NCI-H460 (cell line): ENCODE data around the gene CLHC1. TPM values are rescaled to one million over a fixed set of nuclear protein-coding genes. Genes with fewer than 3 reads are reported as not detected.

Experiments used
- DNase-seq: peaks from one replicate; pipeline ENCODE4 v3.0.0-alpha.2; 2016; ENCODE audit warnings: low read depth; ENCODE audit errors: extremely low read depth
- total RNA-seq: library from RNA; depleted of rRNA; stranded (reverse); fragments of >200 nt; shearing (Covaris generic); gene quantifications from 2 replicates; pipeline ENCODE4 v1.2.3, GENCODE V29; 2014

Gene CLHC1
- total RNA-seq, 1 experiment from 2014 or later: 10.8 TPM

- DNase-seq: no peak
Observed at GRCh38 chr2:55173438-55174054, 58.5 kb downstream of the CLHC1 start.

DNA sequence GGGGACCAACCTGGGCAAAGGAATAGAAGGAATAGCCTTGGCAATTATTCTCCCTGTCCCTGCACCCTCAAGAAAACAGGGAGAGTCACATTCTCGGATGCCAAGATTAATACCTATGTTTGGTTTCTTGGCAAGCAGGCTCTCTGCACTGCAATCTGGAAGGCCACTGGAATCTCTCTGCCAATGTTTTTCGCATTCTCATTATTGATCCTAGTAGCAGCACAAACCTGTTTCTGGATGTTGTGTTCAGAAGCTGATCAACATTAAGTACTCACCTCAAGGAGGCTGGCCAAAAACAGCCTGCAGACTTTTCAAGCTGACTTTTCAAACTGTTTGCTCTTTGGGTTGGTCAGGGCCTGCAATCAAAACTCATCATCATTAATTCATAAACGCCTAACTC is 62.2 kb downstream of the CLHC1 start:
- DNase-seq: no peak

- DNase-seq: no peak
Observed at GRCh38 chr2:55169359-55169758, 62.7 kb downstream of the CLHC1 start.

DNA sequence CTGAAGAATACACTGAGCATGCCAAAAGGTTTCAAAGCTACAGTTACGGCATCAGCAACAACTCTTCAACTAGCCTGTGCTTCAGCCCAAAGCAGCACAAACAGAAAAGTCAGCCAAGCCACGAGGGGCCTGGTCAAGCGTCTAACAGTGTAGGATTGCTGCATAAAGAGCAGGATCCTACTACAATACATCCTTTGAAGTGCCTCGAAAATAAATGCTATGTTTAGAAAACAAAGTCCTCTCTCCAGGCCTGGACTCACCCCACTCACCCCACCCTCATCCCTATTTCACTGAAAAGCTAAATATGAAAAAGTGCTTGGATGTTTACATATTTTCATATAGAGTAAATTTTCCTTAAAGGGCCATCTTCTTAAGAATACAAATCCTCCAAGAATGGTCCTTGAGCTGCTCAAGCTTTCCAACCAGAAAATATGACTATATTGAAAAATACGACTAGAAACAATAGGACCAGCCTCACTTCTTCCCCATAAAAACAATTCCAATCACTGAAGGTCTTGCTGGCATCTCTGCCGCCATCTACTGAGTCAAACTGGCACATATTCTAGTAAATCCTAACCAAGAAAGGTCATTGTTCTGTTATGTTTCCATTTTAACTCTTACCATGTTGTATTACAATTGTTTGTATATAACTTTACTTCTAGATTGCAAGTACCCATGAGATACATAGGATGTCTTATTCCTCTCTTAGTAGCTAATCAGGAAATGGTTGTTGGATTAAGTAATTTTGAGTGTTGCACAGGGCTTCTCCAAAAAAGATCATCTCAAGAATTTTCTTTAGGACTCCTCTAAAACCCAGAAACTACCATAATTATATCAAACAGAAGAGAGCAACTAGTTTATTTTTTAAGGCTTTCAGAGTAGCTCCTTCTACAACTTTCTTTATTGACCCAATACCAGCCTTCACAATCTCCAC is 63.6 kb downstream of the CLHC1 start:
- DNase-seq: peak; percentile 67

GRCh38 chr2:55165626-55166025 is 66.5 kb downstream of the CLHC1 start:
- no peak for DNase-seq

DNA sequence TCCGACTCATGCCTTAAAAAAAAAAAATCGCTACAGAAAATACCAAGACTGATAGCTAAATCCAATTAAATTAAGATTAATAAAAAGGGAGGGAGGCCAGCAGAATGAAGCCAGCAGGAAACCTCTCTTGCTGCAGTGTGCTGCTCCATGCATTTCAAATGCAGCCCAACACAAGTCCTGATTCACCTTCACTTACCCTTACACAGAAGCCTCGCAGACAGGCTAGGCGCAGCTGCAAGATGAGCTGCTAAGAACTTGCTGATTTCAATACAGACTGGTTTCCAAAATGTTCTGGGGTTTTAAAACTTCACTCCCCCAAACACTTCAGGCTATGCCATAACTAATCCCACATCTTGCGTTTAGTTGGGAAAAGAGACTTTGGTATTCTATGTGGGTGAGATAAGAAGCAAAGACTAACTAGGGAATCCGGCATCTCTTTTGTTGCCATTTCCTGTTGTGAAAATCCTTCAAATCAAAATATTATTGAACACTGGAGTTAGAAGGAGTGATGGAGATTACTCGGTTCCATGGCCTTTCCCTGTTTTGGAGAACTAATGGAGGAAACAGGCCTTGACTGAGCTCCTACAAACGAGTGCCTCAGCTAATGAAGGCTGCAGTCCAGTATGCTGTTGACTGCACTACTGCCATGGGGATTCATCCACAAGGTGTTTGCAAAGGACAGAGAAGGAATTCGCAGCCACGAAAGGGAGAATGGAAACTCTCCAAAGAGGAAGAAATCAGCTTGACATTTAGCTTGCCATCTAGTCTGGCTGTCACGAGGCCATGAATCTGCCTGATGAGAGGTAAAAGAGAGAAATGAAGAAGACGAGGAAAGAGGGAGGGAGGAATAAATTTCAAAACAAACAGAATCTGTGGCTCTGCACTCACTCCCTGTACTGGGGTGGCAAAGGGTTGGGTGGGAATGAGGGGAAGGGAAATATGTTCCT is 67.3 kb downstream of the CLHC1 start:
- DNase-seq: no peak

DNA sequence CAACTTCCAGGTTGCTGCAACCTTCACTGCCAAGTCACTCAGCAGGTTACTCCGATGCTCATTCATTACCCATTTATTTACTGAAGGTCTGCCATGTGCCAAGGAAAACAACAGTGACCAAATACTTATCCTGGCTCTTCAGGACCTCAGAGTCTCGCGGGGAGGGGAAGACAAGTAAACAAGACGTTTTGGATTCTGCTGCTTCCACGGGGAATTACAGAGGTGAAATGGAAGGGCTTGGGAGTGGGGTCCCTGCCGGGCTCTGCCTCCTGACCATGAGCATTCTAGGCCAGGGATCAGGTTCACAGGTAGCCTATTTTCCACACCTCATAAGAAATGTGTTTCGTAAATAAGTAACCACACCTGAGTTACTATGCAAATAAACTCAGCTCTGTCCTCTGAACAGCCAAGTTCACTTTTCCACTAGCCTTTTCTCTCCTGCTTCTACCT is 68.1 kb downstream of the CLHC1 start:
- no peak for DNase-seq

- DNase-seq: peak; percentile 21
Observed at GRCh38 chr2:55163274-55163721, 68.8 kb downstream of the CLHC1 start.

- no peak for DNase-seq
Observed at GRCh38 chr2:55162284-55163006, 69.6 kb downstream of the CLHC1 start.

- no peak for DNase-seq
Observed at GRCh38 chr2:55161295-55162210, 70.5 kb downstream of the CLHC1 start.

DNA sequence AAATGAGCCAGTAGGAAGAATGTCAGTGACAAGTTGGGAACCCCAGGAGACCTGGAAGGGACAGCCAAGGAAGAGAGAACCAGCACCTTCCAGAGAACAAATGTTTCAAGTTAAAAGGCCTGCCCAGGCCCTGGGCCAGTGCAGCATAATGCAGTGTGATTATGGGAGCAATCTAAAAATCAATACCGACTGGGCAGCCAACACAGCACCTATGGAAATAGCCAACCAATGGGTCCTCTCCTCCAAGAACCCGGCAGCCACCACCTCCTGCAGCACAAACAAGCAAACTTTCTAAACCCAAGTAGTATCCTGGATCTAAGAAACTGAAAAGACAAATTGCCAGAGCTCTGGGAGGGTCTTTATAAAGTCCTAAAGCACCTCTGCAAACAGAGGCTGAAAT is 71.7 kb downstream of the CLHC1 start:
- no peak for DNase-seq

DNA sequence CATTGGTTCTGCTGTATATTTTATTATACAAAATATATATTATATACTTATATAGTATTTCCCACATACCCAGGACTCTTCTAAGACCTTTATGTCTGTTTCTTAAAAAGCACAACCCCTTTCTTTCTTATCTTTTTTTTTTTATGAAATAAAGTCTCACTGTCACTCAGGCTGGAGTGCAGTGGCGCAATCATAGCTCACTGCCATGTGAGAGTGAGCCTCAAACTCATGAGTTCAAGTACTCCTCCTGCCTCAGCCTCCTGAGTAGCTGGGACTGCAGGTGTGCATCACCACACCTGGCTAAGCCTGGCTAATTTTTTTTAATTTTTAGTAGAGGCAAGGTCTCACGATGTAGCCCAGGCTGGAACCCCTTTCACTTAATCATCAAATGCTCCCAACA is 72.3 kb downstream of the CLHC1 start:
- no peak for DNase-seq

DNA sequence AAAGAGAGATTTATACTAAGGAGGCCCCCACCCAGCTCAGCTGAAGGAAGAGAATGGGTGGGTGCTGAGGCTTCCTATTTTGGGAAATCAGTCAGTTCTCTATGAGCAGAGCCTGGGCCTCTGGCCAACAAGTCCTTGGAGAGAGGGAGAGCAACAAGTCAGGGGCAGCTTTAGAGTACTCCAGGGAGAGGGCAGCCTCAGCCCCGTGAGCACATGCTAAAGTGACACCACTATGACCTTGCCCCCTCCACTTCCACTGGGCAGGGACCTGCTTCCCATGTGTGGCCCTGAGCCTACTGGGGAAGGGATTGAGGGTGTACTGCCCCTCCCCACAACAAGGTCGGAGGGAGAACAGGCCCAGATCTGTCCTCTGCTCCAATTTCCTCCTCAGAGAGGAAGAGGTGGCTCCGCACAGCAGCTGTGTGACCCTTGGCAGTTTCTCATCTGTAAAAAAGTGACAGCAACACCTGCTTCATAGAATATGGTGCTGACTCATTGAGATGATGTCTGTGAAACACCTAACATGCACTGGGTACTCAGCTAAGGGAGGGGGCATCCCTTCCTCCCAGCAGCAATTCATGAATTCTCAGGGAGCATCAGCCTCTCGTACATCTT is 72.9 kb downstream of the CLHC1 start:
- no peak for DNase-seq

DNA sequence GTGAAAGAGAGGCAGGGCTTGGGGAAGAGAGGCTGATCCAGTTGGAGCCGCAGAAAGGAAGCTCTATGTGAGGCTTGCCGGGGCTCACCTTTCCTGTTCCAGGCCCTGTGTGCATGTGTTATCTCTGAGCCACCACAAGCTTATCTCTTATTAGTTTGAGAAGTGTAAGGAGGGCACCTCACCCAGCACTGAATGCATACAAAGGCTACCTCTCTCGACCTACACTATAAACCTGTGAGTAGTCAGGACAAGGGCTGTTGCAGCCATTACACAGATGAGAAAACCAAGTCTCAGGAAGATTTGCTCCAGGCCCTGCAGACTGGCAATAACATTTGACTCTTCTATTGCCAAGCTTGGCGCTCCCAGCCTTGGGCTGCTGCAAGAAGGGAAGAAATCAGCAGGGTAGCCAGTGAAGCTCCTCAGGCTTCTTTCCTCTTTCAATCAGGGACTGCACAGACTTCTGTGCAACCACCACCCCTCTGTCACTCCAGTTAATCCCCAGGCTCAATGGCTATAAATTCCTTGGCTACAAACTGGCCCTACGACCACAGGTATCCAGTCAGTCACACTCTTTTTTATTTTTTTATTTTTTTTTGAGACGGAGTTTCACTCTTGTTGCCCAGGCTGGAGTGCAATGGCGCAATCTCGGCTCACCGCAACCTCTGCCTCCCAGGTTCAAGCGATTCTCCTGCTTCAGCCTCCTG is 73.8 kb downstream of the CLHC1 start:
- DNase-seq: no peak

DNA sequence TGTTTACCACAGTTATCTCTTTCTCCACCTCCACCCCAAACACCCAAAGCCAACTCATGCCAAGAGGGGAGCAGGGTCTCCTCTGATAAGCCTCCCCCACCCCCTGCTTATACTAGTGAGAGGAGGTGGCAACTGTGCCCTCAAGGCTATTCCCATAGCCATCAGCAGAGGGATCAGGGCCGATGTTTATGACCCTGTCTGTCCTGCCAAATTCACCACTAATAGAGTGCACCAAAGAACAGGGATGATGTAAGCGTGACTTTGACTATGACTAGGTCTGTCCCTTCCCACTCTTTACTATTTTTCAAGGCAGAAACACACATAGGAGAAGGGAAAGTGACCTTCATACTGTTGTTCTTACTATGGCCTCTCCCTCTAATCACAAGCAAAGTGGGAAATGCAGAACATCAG is 74.6 kb downstream of the CLHC1 start:
- DNase-seq: no peak

- no peak for DNase-seq
Observed at GRCh38 chr2:55156984-55157383, 75.1 kb downstream of the CLHC1 start.

GRCh38 chr2:55156326-55156725 is 75.8 kb downstream of the CLHC1 start:
- DNase-seq: no peak

- DNase-seq: no peak
Observed at GRCh38 chr2:55155764-55156281, 76.3 kb downstream of the CLHC1 start.
